Fibroblast of skin of right biceps (primary cell): ENCODE measurements around the gene GJA10.
A peak's percentile ranks its signal among the peaks of the same experiment; 100 is the strongest.

ENCODE experiments used
- DNase-seq: peaks from one replicate; pipeline ENCODE4 v3.0.0-alpha.2; 2013

GJA10 gene

DNA sequence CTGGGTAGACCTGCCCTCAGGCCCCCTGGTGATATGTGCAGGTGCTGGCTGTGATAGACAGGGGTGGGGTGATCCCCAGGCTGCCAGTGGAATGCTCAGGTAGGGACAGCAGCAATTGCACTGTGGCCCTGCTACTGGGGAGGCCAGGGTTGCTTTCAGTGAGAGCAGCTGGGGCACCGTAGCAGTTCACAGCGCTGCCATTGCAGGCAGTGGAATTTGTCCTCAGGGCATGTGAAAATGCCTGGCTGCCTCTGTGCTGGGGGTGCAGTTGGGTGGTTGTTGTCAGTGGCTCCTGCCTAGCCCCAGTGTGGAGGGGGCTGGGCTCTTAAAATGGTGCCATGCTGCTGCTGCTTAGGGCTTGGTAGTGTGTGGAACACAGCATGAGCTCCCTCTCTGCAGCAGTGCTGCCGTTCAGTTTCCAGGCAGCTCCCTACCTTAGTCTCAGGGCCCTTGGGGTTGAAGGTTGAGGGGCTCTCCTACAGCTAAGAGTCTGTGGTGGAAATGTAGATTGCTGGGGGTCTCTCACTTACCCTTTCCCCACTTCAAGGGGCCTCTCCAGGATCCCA, 23.6 kb downstream of the GJA10 start:
- no peak for DNase-seq

DNA sequence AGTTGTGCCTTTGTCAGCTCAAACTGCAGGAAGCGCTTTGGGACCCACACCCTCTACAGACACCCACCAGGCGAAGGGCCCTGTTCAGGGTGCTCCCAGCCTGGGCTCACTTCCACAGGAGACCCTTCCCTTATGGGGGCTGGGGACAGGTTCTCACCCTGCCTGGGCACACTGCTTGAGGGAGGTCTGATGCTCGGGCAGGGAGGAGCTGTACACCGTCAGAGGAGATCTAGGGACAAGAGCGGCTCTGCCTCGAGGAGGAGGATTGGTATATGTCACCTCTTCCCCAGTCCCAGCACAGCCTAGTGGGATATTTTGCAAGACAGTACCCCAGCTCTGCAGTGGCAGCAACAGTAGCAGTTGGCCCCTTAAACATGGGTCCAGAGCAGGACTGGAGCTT, 26.9 kb downstream of the GJA10 start:
- DNase-seq: no peak

- no peak for DNase-seq
These were observed 27.4 kb downstream of the GJA10 start for GRCh38 chr6:89921691-89922090.

GRCh38 chr6:89924231-89924630, 30.0 kb downstream of the GJA10 start:
- DNase-seq: no peak

GRCh38 chr6:89925826-89926225, 31.6 kb downstream of the GJA10 start:
- DNase-seq: peak; percentile 21

DNA sequence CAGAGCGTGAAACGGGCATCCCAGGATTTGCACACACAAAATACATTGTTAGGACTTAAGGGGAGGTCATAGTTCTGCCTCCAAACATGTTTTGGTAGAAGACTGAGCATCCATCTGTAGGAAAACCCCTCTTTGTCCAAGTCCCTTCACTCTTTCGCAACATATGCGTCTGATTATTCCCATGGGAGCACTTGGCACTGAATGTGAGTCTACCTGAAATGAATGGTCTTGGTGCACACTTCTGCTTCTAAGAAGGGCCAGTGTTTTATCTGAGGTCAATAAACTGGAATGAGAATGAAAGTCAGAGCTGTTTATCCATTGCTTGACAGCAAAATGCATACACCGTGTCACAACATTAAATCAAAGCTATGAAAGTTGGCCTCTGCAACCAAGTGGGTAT, 33.0 kb downstream of the GJA10 start:
- no peak for DNase-seq

DNA sequence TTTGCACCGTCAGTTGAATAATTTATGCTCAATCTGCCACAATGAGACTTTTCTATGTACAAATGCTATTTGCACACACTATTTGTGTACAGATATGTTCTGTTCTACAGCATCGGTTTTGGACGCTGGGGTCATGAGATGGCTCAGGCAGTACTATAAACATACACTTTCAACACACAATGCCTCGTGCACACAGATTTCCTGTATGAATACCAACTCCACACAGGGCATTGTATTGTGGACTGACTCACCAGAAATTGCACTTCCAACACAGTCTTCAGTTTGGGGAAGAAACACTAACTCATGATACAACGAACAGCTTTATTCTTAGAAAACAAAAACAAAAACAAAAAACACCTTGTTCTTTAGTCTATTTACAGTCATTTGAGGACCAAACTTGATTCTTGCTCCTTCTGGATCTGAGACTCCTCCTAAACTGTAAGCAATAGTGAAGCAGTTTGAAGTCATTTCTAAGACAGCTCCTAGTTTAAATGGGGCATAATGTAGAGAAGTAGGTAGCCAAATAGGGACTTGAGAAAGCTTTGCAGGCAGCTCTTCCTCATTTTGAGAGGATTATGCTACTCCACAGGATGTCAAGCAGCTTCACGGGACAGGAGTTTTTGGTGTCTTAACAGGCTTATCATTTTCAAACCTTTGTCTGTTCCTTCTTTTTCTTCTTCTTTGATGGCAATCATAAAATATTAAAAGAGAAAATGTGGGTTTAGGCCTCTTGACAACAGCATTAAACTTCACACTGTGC, 33.7 kb downstream of the GJA10 start:
- peak; percentile 10 for DNase-seq

DNA sequence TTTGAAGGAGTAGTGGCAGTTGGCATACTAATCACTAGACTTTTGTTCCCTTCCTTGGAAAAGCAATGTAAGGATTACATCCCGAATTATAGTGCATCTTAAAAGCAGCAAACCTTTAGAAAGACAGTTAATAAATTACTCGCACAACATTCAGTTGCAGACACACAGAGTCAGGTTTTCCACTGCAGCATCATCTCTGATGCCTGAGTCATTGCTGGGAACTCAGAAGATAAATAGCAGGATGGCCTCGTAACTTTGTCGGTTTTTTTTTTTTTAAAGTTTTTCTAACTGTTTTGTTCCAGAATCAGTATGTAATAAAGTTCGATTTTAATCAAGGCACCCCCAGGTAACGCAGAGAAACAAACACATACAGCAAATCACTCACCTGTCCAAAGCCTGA, 34.3 kb downstream of the GJA10 start:
- peak; percentile 75 for DNase-seq

GRCh38 chr6:89930789-89931188, 36.5 kb downstream of the GJA10 start:
- no peak for DNase-seq

GRCh38 chr6:89932245-89932802, 38.1 kb downstream of the GJA10 start:
- no peak for DNase-seq

- DNase-seq: no peak
These were observed 40.6 kb downstream of the GJA10 start for GRCh38 chr6:89934685-89935366.

GRCh38 chr6:89936177-89936576, 41.9 kb downstream of the GJA10 start:
- DNase-seq: no peak

DNA sequence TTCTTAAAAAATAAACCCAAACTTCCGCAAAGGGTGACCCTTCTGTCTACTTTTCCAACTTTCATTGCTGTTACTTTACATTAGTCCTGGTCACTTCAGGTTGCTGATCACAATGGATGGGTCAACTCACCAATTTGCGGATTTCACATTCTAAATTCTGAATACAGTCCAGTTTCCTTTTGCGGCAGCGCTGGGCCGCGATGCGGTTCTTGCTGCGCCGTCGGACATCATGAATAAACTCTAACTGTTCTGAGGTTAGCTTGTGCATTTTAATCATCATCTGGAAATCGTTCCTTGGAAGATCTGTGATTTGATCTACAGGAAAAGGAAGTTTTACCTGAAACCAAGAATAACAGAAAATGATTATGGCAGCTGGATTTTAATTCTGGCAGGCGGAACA, 43.7 kb downstream of the GJA10 start:
- no peak for DNase-seq

- DNase-seq: no peak
These were observed 44.9 kb downstream of the GJA10 start for GRCh38 chr6:89939144-89939543.

- peak; percentile 77 for DNase-seq
These were observed 46.2 kb downstream of the GJA10 start for GRCh38 chr6:89940225-89941027.

GRCh38 chr6:89941031-89941762, 46.9 kb downstream of the GJA10 start:
- peak; percentile 26 for DNase-seq

- no peak for DNase-seq
These were observed 47.7 kb downstream of the GJA10 start for GRCh38 chr6:89941763-89942497.

DNA sequence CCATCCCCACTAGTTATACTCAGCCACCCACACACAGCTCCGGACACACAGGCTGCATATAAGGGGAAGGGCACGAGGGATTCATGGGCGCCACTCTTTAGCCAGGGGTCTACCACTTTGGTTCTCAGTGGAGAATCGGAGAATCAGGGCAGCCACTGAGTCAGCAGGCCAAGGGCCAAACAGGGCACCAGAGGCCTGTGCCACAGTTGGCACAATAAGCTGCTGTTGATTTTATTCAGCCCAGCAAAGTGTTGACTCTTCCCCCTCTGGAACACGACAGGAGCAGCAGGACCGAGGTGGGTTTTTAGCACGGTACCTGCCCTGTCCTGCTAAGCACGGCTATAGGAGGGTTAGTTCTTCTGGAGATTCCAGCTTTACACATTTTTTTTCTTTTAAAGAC, 48.3 kb downstream of the GJA10 start:
- DNase-seq: no peak

- DNase-seq: peak; percentile 41
These were observed 50.0 kb downstream of the GJA10 start for GRCh38 chr6:89944181-89944755.

DNA sequence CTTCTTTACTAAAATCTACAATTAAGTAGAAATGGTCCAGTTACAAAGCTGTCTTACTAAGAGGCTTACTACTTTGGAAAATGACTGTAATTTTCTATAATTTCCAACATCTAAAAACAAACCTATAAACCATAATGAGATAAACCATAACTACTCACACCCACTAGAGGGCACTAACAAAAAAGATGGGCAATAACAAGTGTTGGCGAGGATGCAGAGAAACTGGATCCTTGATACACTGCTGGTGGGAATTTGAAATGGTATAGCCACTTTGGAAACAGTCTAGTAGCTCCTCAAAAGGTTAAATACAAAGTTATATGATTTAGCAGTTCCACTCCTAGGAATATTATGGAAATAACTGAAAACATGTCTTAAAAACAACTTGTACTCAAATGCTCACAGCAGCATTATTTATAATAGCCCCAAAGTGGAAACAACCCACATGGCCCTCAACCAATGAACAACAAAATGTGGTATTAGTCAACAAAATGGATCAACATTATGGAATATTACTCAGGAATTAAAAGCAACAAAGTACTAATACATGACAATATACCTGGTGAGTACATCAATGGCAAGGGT, 50.6 kb downstream of the GJA10 start:
- peak; percentile 30 for DNase-seq
